Stimulated activated CD8-positive, alpha-beta memory T cell treated with anti-CD3 and anti-CD28 coated beads, Interleukin-4, amount 100 ng/mL, for 4 hours (primary cell): ENCODE measurements around the gene ENKD1.

Source experiments
- DNase-seq, 2 donors: peaks; one replicate each; pipeline ENCODE4 v3.0.0-alpha.2; 2020; ENCODE audit warnings: low read depth in 2 of 2, low spot score in 1 of 2

The ENKD1 gene

DNA sequence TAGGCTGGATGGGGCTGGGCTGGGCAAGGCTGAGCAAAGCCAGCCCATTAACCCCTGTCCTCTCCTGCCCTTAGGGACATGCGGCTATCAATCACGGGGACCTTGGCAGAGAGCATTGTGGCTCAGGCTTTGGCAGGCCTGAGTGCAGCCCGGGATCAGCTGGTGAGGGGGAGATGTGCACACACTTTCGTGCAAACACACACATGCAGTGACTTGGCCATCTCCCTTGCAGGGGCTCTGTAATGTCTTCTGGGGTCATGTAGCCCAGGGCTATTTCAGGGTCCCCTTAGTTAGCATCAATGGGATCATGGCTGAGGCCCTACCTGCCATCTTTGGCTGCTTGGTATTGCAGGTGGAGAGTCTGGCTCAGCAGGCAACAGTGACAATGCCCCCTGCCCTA, 14.7 kb downstream of the ENKD1 start:
- no peak for DNase-seq

GRCh38 chr16:67651039-67651438, 15.5 kb downstream of the ENKD1 start:
- no peak for DNase-seq

GRCh38 chr16:67650023-67650422, 16.5 kb downstream of the ENKD1 start:
- DNase-seq, result no peak

DNA sequence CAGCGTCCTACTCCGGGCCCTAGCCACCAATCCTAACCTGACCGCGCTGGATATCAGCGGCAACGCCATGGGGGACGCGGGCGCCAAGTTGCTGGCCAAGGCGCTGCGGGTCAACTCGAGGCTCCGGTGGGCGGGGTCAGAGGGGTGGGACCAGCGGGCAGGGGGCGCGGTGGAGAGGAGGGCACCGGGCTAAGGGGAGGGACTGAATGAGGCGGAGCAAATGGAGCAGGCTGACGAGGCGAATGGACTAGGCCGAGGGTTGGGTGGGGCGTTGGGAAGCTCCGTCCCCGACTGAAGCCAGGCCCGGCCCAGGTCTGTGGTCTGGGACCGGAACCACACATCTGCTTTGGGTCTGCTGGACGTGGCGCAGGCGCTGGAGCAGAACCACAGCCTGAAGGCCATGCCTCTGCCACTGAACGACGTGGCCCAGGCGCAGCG, 17.0 kb downstream of the ENKD1 start:
- DNase-seq, result no peak

DNA sequence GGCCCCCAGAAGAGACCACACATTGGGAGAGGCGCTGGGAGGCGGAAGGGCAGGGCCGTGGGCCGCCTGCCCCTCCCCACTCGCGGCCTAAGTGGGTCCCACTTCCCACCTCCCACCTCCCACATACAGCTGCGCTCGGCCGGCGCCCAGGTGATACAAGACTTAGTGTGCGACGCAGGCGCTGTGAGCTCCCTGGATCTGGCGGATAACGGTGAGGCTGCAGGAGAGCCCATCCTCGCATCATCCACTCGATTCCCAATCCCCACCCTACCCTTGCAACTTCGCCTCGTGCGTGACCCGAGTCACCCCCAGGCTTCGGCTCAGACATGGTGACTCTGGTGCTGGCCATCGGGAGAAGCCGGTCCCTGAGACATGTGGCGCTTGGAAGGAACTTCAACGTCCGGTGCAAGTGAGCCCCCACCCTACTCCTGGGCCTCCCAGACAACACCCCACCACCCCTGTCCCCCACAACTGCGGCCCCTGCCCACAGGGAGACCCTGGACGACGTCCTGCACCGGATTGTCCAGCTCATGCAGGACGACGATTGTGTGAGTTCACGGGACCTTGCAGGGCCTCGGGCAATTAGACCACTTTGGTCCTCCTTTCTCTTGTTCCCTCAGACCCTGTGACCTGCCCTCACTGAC, 17.7 kb downstream of the ENKD1 start:
- DNase-seq, result no peak

DNA sequence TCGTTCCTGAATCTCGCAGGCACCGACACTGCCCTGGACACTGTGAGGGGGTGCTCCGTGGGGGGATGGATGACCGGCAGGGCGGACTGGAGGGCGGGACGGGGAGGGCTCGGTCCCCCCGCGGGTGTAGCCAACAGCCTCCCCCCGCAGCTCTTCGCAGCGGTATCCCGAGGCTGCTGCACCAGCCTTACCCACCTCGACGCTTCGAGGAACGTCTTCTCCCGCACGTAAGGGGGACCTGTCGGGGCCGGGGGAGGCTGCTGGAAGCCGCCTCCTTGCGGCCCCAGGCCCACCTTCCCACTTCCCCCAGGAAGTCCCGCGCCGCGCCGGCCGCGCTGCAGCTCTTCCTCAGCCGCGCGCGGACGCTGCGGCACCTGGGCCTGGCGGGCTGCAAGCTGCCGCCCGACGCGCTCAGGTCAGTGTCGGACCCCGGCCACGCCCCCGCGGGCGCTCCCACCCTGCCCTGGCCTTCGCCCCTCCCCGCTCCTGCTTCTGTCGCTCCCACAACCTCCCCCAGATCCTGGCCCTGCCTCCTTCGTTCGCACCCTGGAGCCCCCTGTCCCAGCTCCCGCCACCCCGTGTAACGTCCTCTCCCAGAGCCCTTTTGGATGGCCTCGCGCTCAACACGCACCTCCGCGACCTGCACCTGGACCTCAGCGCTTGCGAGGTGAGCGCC, 18.3 kb downstream of the ENKD1 start:
- no peak for DNase-seq

DNA sequence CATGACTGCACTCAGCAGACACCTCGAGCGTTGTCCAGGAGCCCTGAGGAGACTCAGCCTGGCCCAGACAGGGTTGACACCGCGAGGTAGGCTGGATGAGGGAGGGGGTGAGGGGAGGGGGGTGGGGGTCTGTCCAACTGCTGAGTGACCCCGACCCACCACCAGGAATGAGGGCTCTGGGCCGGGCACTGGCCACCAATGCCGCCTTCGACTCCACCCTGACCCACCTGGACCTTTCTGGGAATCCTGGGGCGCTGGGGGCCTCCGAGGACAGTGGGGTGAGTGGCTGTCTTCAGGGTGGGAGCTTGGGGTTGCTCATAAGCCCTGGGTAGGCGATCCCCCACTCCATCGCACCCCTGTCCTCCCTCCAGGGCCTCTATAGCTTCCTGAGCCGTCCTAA, 18.9 kb downstream of the ENKD1 start:
- DNase-seq, result no peak

- DNase-seq, result no peak
These were observed 19.4 kb downstream of the ENKD1 start for GRCh38 chr16:67647111-67647651.

DNA sequence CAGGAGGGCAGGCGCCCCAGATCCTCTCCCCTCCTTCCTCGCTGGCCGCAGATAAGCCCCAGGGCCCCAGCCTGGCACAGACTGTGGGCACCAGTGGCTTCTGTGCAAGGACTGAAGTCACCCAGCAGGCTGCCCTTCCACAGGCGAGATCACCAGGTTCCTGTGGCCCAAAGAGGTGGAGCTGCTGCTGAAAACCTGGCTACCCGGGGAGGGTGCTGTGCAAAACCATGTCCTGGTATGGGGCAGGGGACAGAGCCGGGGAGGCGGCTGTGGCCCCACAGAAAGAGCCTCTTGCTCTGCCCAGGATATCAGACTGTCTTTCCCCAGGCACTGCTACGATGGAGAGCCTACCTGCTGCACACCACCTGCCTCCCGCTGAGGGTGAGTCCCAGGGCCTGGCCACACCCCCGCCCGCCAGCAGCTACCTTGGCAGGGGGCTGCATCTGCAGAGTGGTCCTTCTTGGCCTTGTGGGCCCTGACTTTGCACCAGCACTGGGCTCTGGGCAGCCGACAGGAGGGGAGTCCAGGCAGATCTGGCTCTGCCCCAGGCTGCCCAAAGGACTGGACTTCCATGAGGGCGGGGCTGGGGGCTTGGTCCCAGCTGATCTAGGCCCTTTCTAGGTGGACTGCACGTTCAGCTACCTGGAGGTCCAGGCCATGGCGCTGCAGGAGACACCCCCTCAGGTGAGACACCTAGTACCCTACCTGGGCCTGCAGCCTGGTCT, 21.0 kb downstream of the ENKD1 start:
- no peak for DNase-seq

- no peak for DNase-seq
These were observed 22.5 kb downstream of the ENKD1 start for GRCh38 chr16:67644038-67644437.

DNA sequence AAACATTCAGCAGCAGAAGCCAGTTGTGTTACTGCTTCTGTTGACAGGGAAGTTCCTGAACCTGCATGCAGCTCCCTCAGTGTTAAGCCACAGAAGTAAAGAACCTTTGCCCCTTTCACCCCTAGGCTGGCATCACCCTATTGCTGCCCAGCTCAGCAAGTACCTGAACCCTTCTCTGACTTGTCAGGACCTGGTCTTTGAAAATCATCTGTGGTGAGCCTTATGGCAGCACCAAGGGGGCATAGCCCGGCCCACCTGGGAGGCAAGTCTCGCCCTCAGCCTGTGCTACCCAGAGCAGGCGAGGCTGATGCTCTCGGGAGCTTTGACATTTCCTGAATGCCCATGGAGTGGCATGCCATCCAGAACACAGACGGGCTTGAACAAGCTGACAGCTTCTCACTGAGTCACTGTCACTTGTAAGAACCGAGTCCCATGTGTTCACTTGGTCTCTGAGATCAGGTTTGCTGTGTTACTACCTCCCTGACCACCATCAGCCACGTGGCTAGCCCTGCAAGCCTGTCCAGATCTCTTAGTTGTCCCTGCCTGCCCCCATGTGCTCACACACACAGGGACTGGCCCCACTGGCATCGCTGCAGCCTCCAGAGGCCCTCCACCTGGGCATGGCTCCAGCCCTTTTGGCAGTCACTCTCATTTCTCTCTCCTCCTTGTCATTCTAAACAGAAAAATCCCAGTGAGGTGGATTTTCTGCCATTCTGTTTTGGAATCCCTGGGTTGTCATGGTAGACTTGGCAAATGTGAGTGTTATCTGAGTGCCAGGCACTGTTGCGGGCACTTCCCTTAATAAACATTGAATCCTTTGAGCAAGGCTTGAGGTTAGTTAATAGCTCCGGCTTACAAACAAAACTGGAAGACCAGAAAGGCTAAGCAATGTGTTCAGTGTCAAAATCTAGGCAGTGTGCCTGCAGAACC, 24.5 kb downstream of the ENKD1 start:
- DNase-seq, result no peak

GRCh38 chr16:67637625-67638024, 28.9 kb downstream of the ENKD1 start:
- DNase-seq, result no peak

DNA sequence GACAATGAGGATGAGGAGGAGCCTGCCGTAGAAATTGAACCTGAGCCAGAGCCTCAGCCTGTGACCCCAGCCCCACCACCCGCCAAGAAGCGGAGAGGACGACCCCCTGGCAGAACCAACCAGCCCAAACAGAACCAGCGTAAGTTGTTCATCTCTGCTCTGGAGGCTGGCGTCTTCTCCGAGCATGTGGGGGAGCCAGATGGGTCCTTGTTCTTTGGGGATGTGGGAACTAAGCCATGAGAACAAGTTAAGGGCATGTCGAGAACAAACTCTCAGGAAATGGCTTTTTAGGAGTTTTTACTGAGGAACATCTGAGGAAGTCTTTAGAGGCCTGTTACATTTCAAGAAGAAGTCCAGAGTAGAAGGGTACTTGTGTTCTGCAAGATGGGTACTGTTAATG, 29.8 kb downstream of the ENKD1 start:
- DNase-seq, result no peak

- no peak for DNase-seq
These were observed 34.0 kb downstream of the ENKD1 start for GRCh38 chr16:67632415-67633172.

- DNase-seq, result no peak
These were observed 38.3 kb downstream of the ENKD1 start for GRCh38 chr16:67628216-67628615.

- no peak for DNase-seq
These were observed 52.7 kb downstream of the ENKD1 start for GRCh38 chr16:67613808-67614207.
